ENCODE measurements around the gene RTTN. TPM values are rescaled to one million over a fixed set of nuclear protein-coding genes. Genes with fewer than 3 reads are reported as not detected.

The RTTN gene
- total and polyA plus RNA-seq, 2 of the 4 experiments (the other 2 are of a cell fraction), result 5.8 to 19.9 TPM

GRCh38 chr18:70086085-70086484 is 119.4 kb downstream of the RTTN start:
- TF ChIP-seq ELK1 (IDR thresholded peaks at IDR 0.05; ENCODE audit: borderline replicate concordance, low read depth, low read length) (no peak), CHD1 (IDR thresholded peaks at IDR 0.05; ENCODE audit: low read depth, low read length) (no peak), MXI1 (IDR thresholded peaks at IDR 0.05; ENCODE audit: borderline replicate concordance, low read depth, low read length) (no peak), NFE2L2 (IDR thresholded peaks at IDR 0.05; ENCODE audit: low read depth, low read length) (no peak), POLR2A (IDR thresholded peaks at IDR 0.05; ENCODE audit: low read depth, low read length) (no peak), RAD21 (IDR thresholded peaks at IDR 0.05; ENCODE audit: low read length) (no peak), BHLHE40 (IDR thresholded peaks at IDR 0.05; ENCODE audit: low read depth, low read length) (no peak), MAFK (IDR thresholded peaks at IDR 0.05; ENCODE audit: low read depth, low read length) (no peak), RCOR1 (IDR thresholded peaks at IDR 0.05; ENCODE audit: insufficient replicate concordance, low read length) (no peak), USF2 (IDR thresholded peaks at IDR 0.05; ENCODE audit: low read depth, low read length) (no peak), CTCF (conservative IDR thresholded peaks at IDR 0.05; ENCODE audit: low read depth, low read length) (no peak), CEBPB (IDR thresholded peaks at IDR 0.05; ENCODE audit: low read depth, low read length) (no peak), RFX5 (IDR thresholded peaks at IDR 0.05; ENCODE audit: low read depth, low read length) (no peak), SMC3 (IDR thresholded peaks at IDR 0.05; ENCODE audit: low read depth, low read length) (no peak), MAZ (IDR thresholded peaks at IDR 0.05; ENCODE audit: borderline replicate concordance, low read depth, low read length) (no peak)
- ChIA-PET CTCF (interaction anchor here (0.6 to 0.7 kb wide), 2 partner anchors 784 to 1240 kb away, joined by 3 read pairs; no protein-coding TSS in a partner anchor), POLR2A (ENCODE audit: unreplicated experiment) (no interaction called here)
- Histone ChIP-seq H3K9ac (ENCODE audit: low read depth, low read length) (no peak overlapping the region), H4K20me1 (ENCODE audit: insufficient read depth, low read length) (no peaks in the 10 kb centered on the region), H3K27me3 (ENCODE audit: control insufficient read depth, insufficient read depth, low read length) (no peaks in the 10 kb centered on the region), H2BK120ac (ENCODE audit: low read depth, low read length) (no peak overlapping the region), H2BK5ac (ENCODE audit: low read depth, low read length, poor library complexity, severe bottlenecking) (no peak overlapping the region), H3K4ac (ENCODE audit: low read depth, low read length) (no peak overlapping the region), H2AFZ (replicated peaks; ENCODE audit: low read length, poor library complexity) (no peak overlapping the region), H4K8ac (ENCODE audit: low read depth in 2 of 2, low read length in 2 of 2) (no peak overlapping the region), H3K27ac (ENCODE audit: insufficient read depth, low read length) (no peak overlapping the region), H3K9me3 (ENCODE audit: control insufficient read depth, insufficient read depth, low read length) (no peaks in the 10 kb centered on the region), H2BK15ac (ENCODE audit: low read depth, low read length) (no peak overlapping the region), H2BK20ac (ENCODE audit: low read depth, low read length) (no peak overlapping the region), H2AK5ac (ENCODE audit: low read depth, low read length) (no peak overlapping the region), H3K23ac (ENCODE audit: low read depth, low read length) (no peak overlapping the region), H2AK9ac (replicated peaks; ENCODE audit: low read depth, low read length, poor library complexity) (no peak overlapping the region), H3K9me1 (ENCODE audit: insufficient read depth, low read length) (no peaks in the 10 kb centered on the region), H3K36me3 (ENCODE audit: control insufficient read depth, insufficient read depth, low read length) (no peaks in the 10 kb centered on the region; the same call in 1 of the 2 replicates), H3K4me1 (ENCODE audit: control insufficient read depth, insufficient read depth, low read length) (peaks cover 1% of the 10 kb centered on the region; the same call in 1 of the 2 replicates), H4K5ac (ENCODE audit: low read depth, low read length) (no peak overlapping the region), H3K4me3 (ENCODE audit: insufficient read depth, low read depth, low read length) (no peak overlapping the region), H3K79me1 (ENCODE audit: low read depth in 1 of 2, low read length in 2 of 2) (no peaks in the 10 kb centered on the region), H3K4me2 (ENCODE audit: low read depth, low read length) (no peak overlapping the region), H3K14ac (replicated peaks; ENCODE audit: low read depth, low read length) (no peak overlapping the region), H3K56ac (ENCODE audit: extremely low read depth, insufficient read depth, low read length) (no peak overlapping the region), H3K18ac (ENCODE audit: low read depth, low read length) (no peak overlapping the region; the same call in 1 of the 2 replicates), H4K91ac (ENCODE audit: insufficient read depth, low read depth, low read length) (no peak overlapping the region)
- dilution Hi-C loops (cut with HindIII; ENCODE audit: low sequenced_read_pairs, unreplicated experiment), result no loop called here
- intact Hi-C loops (cut with micrococcal nuclease), result loop anchor here (2.0 to 10.0 kb wide), 5 partner anchors 351 to 1239 kb away; partner anchors contain the start of gene DOK6
- ATAC-seq (ENCODE audit: low read depth), result no peak
- no peak for DNase-seq
- BruUV-seq (replicated peaks), result no TSS peak
- in situ Hi-C loops (cut with MboI; ENCODE audit: low sequenced_read_pairs), result no loop called here
- WGBS, 2 experiments (ENCODE audit: extremely low coverage in 2 of 2, insufficient read length in 1 of 2), result no CpG with 5 or more reads among the region's 4 CpGs
